ENCODE data around the gene ZNRF3. TPM values are rescaled to one million over a fixed set of nuclear protein-coding genes. Genes with fewer than 3 reads are reported as not detected.
"Not testable (repeated sequence)": the region's sequence is repeated elsewhere in the genome, so short reads cannot be mapped to it uniquely, and the experiment has no call there.

ZNRF3 gene
- total RNA-seq, 4 donors from 2014 or later, result 17.2 to 22.8 (median 19.5) TPM

GRCh38 chr22:28942801-28943500 lies 59.6 kb downstream of the ZNRF3 start:
- peak in 1 of 2 donors; percentile 46 for DNase-seq (ENCODE audit: low spot score in 2 of 2)
- TF ChIP-seq POLR2A (IDR thresholded peaks at IDR 0.05), result no peak
- TF ChIP-seq CTCF (IDR thresholded peaks at IDR 0.05), result no peak
- WGBS, 2 donors, result 68 to 73% methylated on average over 7 of the region's 7 CpGs
- intact Hi-C loops (cut with DNase I; ENCODE audit: low total_unique reads), result no loop called here
- H3K4me3 ChIP-seq (ENCODE audit: low read depth, poor library complexity, severe bottlenecking), result no peak overlapping the region

GRCh38 chr22:28943501-28943879 lies 60.1 kb downstream of the ZNRF3 start:
- intact Hi-C loops (cut with DNase I; ENCODE audit: low total_unique reads), result no loop called here
- peak; percentile 21 to 72 for DNase-seq (ENCODE audit: low spot score in 2 of 2)
- WGBS, 2 donors, result 77 to 84% methylated on average over 2 of the region's 2 CpGs

GRCh38 chr22:28947125-28947524 lies 63.8 kb downstream of the ZNRF3 start:
- DNase-seq (ENCODE audit: low spot score in 2 of 2), result no peak
- no peak for TF ChIP-seq POLR2A (IDR thresholded peaks at IDR 0.05)
- TF ChIP-seq CTCF (IDR thresholded peaks at IDR 0.05), result no peak
- H3K4me3 ChIP-seq (ENCODE audit: low read depth, poor library complexity, severe bottlenecking), result no peak overlapping the region
- intact Hi-C loops (cut with DNase I; ENCODE audit: low total_unique reads), result no loop called here
- WGBS, 2 donors, result 100% methylated on average over 1 of the region's 1 CpG

More at GRCh38 chr22:28943501-28943879, 60.1 kb downstream of the ZNRF3 start:
- TF ChIP-seq POLR2A (IDR thresholded peaks at IDR 0.05) (no peak), CTCF (IDR thresholded peaks at IDR 0.05) (no peak)
- no peak overlapping the region for H3K4me3 ChIP-seq (ENCODE audit: low read depth, poor library complexity, severe bottlenecking)

- H3K4me3 ChIP-seq (ENCODE audit: low read depth, poor library complexity, severe bottlenecking), result no peak overlapping the region
- WGBS, 2 donors, result 93% methylated on average over 1 of the region's 1 CpG
- TF ChIP-seq POLR2A (IDR thresholded peaks at IDR 0.05) (no peak), CTCF (IDR thresholded peaks at IDR 0.05) (no peak)
- intact Hi-C loops (cut with DNase I; ENCODE audit: low total_unique reads), result no loop called here
- no peak for DNase-seq (ENCODE audit: low spot score in 2 of 2)
Measured at GRCh38 chr22:28948424-28948823, 65.1 kb downstream of the ZNRF3 start.

- WGBS, 2 donors, result 83 to 86% methylated on average over 10 of the region's 10 CpGs
- H3K4me3 ChIP-seq (ENCODE audit: low read depth, poor library complexity, severe bottlenecking); intact Hi-C loops (cut with DNase I; ENCODE audit: low total_unique reads): not testable (repeated sequence)
- peak in 1 of 2 donors; percentile 36 for DNase-seq (ENCODE audit: low spot score in 2 of 2)
Measured at GRCh38 chr22:28948860-28949551, 65.6 kb downstream of the ZNRF3 start.

- no peak for DNase-seq (ENCODE audit: low spot score in 2 of 2)
- intact Hi-C loops (cut with DNase I; ENCODE audit: low total_unique reads), result no loop called here
- 80 to 81% methylated on average over 5 of the region's 5 CpGs for WGBS, 2 donors
- TF ChIP-seq CTCF (IDR thresholded peaks at IDR 0.05) (no peak), POLR2A (IDR thresholded peaks at IDR 0.05) (no peak)
- H3K4me3 ChIP-seq (ENCODE audit: low read depth, poor library complexity, severe bottlenecking), result no peak overlapping the region
Measured at GRCh38 chr22:28949788-28950187, 66.4 kb downstream of the ZNRF3 start.
